Midbrain (tissue), 1 donor: ENCODE measurements around the gene S1PR3.

Experiments used
- DNase-seq: peaks from one replicate; lab custom pipeline; 2025; lab: John Stamatoyannopoulos, UW

The S1PR3 gene

DNA sequence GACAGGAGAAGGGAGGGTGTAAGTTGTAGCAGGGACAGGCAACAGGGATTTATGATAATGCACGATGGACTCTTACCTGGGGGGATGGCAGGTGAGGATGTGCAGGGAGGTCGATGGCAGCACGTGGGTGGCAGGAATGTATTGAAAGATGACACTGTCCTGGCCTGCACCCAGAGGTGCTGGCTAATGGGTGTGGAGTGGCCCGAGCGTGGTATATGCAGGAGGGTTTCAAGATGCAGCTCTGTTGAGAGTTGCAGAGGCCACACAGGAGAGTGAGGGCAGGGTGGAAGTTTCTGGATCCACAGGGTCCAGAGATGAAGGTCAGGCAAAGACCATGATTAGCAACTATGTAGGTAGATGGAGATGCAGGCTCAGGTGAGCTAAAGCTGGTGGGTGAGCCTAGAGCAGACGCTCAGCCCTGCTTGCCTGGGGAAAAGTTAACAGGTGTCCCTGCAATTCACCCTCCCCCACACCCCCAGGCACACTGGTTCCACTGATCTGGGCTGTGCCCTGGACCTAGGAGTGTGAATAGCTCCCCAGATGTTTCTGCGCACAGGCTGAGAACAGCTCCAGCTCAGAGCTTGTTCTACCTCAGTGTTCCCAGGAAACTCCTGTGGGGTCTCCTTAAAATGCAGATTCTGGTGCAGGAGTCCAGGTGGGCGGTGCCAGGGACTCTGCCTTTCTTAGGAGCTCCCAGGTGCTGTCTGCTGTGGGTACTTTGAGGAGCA is 21.5 kb upstream of the S1PR3 start:
- DNase-seq: no peak

DNA sequence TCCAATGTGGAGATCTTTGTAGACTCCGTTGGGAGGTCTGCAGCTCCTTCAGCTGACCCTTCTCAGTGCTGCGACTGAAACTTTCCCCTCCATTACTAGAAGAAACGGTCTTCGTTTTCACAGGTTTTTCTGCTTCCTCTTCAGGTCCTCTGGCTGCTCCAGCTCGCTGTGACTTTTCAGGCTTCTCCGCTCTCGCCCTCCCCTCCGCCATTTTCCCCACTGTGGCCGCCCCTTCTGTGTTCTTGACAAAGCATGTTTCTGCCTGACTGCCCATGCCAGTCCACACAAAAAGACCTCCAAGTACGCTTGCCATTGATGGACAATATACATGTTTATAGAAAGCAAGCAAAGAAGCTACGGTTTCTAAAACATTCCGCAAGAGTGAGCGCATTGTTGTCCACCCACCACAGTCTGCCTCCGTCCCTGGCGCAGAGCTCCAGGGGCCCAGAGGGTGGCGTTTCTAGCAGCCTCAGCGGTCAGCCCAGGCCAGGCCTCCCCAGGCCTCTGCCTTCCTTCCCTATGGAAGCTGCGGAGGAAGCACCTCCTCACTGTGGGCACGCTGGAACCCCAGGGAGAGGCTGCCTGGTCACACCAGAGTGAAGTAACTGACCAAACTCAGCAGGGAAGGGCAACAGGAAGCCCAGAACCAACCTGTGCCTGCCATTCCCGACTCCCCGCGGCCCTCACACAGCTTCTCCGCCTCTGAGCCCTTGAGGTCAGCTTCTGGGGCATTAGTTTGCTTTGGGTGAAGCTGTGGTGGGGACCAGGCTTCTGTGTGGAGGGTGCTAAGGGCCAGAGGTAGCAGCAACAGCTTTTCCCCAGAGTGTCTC is 19.9 kb upstream of the S1PR3 start:
- DNase-seq: no peak

DNA sequence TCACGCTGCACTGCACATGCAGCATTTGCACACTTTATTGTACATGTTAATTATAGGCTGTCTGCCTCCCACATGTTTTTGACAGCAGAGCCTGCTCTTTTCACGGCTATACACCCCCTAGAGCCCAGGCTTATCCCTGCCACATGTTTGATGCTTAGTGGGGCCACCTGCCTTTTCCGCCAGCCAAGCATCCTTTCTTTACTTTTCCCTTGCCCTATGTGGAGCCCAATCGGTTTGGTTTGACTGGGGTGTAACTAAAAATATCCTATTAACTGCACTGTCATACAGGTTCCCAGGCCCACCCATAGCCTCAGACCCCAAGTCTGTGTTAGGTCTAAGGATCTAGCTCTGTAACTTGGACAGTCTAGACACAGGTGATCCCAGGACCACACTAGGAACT is 18.9 kb upstream of the S1PR3 start:
- no peak for DNase-seq

DNA sequence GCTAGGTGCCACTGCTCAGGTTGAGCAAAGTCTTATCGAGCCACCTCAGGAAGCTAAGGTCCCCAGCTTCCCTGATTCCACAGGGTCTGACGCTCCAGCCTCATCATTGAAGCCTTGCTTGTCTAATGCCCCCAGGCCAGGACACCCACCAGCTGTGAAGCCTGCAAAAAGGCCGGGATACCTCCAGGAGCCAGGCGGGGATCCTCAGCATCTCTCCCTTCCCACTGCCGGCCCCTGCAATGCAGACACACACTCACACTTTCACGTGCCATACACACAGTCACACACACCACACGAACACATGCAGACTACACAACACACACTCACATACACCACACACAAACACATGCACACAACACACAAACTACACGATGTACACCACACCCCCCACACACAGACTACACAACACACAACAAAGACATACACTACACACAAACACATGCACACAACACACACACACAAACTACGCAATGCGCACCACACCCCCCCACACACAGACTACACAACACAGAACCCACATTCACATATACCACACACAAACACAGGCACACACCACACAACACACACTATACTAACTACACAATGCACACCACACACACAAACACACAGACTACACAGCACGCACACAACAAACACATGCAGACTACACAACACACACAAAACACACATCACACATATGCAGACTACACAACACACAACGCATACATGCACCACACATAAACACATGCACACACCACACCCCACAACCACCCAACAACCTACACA is 17.8 kb upstream of the S1PR3 start:
- DNase-seq: no peak

DNA sequence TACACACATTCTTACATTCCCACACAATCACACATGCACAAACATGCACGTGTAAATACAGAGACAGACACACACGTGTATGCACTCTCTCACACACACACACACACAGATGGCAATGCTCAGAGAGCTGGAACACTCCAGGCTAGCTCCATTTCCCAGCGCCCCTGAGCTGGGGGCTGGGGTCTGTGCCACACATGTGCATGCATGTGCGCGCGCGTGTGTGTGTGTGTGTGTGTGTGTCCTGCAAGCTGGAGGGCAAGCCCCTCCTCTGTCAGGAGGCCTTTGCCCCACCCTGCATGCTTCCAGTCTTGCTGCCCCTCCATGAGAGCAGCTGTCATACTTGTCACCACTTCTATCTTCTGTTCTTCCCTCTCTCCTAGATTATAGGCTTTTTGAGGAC is 16.6 kb upstream of the S1PR3 start:
- no peak for DNase-seq

DNA sequence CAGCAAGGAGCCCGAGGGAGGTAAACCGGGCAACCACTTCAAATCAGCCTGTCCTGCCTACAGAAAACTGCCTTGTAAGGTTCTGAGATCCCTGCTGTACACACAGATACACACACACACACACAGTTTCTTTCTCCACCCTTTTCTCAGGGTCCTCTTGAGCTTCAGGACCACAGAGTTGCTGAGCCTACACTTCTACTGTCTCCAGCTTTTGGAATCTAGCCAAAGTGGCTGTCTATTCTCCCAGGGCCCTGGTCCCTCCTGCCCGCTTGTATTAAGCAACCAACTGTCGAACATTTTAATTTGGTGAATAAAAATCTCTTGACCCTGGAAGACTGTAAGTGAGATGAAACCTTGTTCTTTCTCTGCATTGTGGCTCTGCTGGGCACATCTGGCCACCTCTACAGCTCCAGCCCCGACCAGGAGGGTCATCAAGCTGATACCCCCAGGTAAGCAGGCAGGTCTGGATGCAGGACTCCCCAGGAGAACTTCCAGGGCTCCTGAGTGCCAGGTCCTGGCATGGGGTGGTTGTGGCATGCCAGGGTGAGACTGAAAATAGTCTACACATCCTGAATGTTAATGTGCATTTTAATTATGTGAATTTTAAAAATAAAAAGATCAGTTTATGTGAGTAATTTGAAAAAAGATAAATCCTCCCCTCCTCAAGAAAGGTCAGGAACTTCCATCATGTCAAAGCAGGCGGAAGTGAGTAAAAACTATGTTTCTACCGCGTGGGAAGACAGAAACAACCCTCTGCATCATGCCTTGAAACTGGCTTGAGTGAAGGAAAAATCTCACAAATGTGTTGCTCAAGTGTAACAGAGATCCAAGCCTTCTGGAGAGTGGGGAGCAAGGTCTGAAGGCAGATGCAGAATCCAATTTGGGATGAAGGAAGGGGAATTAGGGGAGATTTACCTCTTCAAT is 15.0 kb upstream of the S1PR3 start:
- no peak for DNase-seq

DNA sequence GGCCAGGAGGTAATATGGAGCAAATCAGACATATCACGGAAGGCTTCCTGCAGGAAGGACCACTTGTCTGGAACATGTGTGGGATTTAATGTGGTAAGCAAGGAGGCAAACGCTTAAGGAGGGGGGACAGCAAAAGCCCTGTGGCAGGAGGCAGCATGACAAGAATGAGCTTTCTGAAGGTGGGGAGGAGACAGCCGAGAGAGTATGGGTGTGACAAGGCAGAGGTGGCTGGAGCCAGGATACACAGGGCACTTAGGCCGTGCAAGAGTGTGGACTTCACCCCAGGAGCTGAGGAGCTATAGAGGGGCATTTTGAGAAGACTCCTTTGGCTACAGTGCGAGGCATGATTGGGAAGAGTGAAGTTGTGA is 14.4 kb upstream of the S1PR3 start:
- no peak for DNase-seq

DNA sequence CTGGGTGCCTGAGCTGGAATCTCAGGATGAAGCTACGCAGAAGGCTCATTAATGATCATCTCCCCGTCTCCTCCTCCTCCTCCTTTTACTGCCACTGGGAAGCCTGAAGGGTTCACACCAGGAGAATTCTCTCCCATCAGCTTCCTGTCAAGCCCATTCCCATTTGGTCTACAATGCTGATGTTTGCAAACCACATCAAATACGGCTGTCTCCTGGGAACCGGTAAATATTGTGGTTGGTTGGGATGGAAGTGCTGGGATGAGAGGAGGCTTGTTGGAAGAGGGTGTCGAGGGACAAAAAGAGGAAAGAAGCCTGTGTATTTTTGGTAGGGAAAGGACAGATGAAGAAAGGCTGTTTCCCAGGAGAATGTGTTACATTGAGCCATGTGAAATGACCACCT is 13.2 kb upstream of the S1PR3 start:
- no peak for DNase-seq

DNA sequence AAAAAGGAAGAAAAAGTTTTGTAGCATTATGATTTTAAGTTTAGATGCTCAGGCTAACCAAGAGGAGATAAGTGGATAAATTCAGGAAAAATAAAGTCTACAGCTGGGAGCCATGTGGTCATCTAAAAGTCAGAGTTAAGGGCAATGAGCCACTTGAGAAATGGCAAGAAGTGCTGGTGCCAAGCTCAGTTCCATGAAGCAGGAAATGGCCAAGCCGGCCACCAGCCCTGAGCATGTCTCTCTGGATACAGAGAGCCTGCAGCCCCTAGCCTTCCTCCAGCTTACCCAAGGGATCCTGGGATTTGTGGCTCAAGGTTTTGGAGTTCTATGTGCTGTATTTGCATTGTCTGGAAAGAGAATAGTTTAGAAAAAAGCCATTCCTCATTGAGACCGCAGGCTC is 12.2 kb upstream of the S1PR3 start:
- no peak for DNase-seq

DNA sequence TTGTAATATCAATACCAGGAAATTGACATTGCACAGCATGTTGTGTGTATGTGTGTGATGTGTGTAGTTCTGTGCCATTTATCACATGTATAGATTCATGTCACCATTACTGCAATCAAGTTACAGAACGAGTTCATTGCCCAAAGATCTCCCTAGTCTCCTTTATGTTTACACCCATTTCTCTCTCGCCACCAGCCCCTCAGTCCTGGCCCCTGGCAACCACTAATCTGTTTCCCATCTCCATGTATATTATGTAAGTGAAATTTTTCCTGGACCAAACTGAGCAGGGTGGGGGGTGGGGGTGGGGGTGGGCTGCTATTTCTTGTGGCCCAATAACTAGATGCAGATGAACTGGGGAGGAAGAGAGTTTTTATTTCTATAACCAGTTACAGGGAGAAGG is 11.5 kb upstream of the S1PR3 start:
- DNase-seq: no peak

DNA sequence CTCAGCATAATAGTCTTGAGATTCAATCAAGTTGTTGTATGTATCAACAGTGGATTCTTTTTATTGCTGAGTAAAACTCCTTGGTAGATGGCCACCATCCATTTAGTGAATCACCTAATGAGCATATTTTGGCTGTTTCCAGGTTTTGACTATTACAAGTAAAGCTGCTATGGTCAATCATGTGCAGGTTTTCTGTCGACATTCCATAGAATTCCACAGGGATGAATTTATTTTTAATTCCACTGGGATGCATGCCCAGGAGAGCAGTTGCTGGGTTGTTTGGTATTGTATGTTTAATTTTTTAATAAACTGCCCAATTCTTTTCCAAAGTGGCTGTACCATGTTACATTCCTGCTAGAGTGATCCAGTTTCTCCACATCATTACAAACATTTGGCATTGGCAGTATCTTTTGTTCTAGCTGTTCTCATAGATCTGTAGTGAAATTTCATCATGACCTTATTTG is 10.5 kb upstream of the S1PR3 start:
- no peak for DNase-seq

DNA sequence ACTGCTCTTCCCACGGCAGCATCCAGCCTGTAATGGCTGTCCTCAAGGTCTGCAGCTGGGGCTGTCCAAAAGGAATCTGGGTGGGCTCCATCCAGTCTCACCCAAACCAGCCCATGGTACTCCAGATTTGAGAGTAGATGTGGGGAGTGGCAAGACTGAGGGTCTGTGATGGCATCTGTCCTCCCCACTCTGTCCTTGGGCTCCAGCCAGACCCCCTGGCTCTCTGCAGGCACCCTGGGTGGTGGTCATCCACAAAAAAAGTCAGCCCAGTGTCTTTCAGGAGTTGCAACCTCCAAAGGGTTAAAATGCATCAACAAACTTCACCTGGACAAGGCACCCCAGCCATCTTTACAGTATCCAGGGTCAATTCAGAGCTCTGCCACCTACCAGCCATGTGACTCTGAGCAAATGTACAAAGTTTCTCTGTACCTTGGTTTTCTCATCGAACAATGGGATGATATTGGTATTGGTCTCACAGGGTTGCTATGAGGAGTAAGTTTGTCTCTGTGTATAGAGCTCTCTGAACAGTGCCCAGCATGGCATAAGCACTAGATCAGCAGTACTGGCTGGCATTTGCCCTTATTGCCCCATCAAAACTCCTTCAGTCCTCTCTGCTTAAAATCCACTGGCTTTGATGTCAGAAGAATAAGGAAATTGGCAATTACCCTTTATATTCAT is 7.3 kb upstream of the S1PR3 start:
- DNase-seq: no peak

DNA sequence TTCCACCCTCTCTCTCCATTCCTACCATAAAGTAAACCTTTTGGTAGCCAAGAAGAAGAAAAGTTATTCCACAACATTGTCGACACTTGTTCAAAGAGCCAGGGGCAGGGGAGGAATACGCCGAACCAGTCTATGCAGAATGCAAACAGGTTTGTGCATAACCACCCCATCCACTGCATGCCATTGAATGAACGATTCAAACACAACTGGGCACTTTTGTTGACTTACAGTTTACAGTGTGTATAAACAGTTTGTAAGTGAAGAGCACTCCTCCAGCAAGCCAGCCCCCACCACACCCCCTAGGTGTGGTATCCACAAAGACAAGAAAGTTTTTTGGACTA is 6.8 kb upstream of the S1PR3 start:
- no peak for DNase-seq

DNA sequence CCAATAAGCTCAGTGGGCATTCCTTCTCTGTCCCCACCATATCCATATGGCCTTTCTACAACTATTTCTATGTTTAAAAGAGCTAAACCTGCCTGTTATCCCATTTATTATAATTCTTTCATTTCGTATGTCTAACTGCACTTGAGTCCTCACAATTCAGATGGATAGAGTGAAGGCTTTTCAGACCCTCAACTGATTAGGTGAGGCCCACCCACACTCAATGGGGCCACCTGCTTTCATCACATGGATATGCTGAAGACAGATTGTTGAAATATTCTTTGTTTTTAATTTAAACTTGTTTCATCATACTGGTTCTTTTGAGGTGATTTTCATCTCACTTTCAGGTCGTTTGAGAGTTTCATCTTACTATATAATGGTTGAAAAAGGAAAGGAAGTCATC is 5.7 kb upstream of the S1PR3 start:
- no peak for DNase-seq

DNA sequence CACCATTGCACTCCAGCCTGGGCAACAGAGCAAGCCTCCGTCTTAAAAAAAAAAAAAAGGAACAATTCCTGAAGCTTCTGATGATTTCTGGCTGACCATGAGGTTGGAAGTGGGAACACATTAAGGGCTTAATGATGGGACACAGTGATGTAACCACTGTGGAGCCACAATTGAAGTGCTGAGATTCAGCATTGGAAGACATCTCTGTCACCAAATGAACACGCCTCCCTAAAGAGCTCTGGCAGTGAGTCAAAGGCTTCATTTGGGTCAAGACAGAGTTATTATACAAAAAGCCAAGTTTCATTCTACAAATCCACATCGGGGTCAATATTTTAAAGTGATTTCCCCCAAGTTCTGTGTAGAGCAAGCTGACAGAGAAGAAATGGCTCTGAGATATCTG is 4.5 kb upstream of the S1PR3 start:
- DNase-seq: no peak

DNA sequence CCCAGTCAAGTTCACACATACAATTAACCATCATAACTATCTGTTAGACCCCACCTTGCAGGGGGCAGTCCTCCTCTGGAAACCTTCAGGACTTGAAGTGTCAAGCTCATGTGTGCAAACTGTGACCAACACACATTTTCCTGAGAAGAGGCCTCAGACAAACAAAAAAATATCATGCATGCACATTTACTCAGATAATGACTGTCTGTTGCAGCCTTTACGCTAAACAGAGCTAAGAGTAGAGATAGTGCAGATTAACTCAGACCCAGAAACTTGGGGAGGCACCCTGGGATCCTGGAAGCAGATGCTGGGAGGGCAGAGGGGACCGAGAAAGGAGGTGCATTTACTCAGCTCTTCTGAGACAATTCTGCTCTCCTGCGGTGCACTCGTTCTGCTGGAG is 3.6 kb upstream of the S1PR3 start:
- DNase-seq: no peak

DNA sequence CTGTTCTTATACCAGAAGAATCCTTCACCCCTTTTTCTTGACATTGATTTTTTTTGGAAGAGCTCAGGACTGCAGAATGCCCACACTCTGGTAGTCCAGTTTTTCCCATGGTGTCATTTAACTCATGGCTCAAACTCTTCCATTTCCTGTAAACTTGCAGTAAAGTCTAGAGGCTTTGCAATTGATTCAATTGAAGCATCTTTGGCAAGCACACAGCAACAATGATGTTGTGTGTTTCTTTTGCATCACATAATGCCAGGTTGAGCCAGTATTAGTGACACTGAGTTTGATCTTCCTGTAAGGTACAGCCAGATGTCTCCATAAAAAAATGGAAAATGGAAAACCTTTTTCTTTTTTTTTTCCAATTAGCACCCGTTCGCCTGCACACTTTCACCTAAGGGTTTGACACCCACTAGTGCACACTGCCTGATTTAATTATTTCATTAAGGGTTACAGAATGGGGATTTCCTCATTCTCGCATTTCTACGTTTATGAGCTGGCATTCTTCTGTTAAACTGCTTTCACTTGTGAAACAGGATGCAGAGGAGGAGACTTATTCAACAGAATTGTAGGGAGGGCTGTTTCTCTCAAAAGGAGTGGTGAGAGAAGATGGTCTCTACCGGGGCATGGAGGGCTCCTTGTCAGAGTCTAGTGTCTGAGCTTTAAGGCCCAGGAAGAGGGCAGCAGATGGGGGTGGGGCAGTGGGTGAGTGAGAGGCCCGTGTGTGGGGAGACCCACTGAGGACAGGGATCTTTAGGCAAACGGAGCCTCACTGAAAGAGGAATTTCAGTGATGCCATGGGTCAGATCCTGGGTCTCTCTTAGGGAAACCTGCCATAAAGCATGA is 2.2 kb upstream of the S1PR3 start:
- DNase-seq: no peak

DNA sequence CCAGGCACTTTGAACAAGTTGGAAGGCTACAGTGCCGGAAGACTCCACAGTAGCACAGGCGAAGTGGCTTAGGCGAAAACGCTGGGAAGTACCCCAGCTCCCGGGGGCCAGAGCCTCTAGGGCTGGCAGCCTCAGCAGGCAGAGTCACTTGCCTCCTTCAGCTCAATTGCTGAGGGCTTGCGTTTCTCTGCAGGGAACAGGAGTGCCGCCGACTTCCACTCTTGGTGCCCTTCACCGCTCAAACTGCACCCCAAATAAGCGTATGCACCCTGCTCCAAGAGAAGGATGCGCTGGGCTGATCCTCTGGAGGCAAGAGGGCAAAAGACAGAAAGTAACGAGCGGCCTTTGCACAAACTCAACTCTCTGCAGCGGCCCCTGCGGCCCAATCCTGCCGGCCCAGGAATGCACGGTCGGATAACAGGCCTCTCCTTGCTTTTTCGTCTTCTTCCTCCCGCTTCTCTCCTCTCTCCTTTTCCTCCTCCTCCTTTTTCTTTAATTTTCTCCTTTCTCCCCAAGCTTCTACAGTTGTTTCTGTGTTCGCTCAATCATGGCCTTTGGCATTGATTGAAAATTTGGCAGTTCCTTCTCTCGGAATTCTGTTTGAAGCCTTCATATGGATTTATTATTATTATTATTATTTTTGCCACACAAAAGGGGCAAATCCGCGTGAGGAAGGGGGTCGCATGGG is 1.1 kb upstream of the S1PR3 start:
- DNase-seq: no peak

DNA sequence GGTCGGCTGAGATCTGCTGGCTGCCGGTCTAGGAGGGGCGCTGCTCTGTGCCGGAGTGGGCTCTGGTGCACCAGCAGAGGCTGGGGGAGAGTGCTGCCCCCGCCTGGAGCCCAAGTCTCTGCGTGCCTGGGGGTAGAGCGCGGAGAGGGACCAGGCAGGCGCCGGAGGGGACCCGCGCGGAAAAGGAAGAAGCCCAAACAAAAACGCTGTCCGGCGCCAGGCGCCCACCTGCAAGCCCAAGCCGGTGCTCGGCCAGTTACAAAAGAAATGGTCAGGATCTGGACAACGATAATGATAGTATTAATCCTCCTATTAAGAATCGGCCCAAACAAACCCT is 571 bp upstream of the S1PR3 start:
- no peak for DNase-seq

DNA sequence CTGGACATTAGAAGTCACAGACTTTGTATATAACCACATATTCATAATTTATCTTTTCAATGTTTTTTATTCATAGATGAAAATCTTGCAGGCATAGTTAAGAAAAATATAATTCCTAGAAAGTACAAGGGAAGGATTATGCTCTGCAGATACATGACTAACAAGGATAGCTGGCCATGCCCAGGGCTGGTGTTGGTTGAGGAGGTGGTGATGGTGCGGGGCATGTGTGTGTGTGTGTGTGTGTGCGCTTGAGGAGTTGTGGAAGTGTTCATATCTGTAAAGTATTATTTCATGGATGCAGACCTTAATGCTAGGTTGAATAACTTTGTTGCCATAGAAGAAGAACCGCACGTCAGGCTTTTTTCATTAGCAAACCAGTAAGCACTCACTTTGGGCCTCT is 1.3 kb downstream of the S1PR3 start:
- no peak for DNase-seq
